GM18505 (cell line): ENCODE measurements around the gene NCR3LG1.

ENCODE experiments used
- ATAC-seq: cut with Tn5 transposase; IDR thresholded peaks from one replicate; pipeline ENCODE4 v1.9.1; 2021; ENCODE audit not compliant: unreplicated experiment
- POLR2A ChIP-seq: IDR thresholded peaks from 4 replicates; pipeline ENCODE4 v1.6.1; 2011; ENCODE audit warnings: borderline replicate concordance; ENCODE audit not compliant: insufficient read depth, insufficient read length; ENCODE audit errors: extremely low read depth

The NCR3LG1 gene

GRCh38 chr11:17352950-17353820 lies 1.6 kb downstream of the NCR3LG1 start:
- no peak for ATAC-seq
- TF ChIP-seq POLR2A: no peak

- no peak for TF ChIP-seq POLR2A
These were observed 2.4 kb downstream of the NCR3LG1 start for GRCh38 chr11:17353821-17354600.

GRCh38 chr11:17354601-17354991 lies 3.0 kb downstream of the NCR3LG1 start:
- no peak for ATAC-seq

More at GRCh38 chr11:17353821-17354600, 2.4 kb downstream of the NCR3LG1 start:
- no peak for ATAC-seq

GRCh38 chr11:17366495-17366894 lies 14.9 kb downstream of the NCR3LG1 start:
- ATAC-seq: no peak
- TF ChIP-seq POLR2A: no peak

More at GRCh38 chr11:17354601-17354991, 3.0 kb downstream of the NCR3LG1 start:
- TF ChIP-seq POLR2A: no peak

- ATAC-seq: no peak
- no peak for TF ChIP-seq POLR2A
These were observed 17.0 kb downstream of the NCR3LG1 start for GRCh38 chr11:17368551-17368950.

- TF ChIP-seq POLR2A: no peak
- no peak for ATAC-seq
These were observed 17.5 kb downstream of the NCR3LG1 start for GRCh38 chr11:17369094-17369493.

GRCh38 chr11:17369684-17370243 lies 18.2 kb downstream of the NCR3LG1 start:
- TF ChIP-seq POLR2A: no peak
- no peak for ATAC-seq

- no peak for TF ChIP-seq POLR2A
- ATAC-seq: no peak
These were observed 20.0 kb downstream of the NCR3LG1 start for GRCh38 chr11:17371614-17372013.

GRCh38 chr11:17375547-17375946 lies 23.9 kb downstream of the NCR3LG1 start:
- ATAC-seq: no peak
- no peak for TF ChIP-seq POLR2A

GRCh38 chr11:17376493-17376892 lies 24.9 kb downstream of the NCR3LG1 start:
- TF ChIP-seq POLR2A: no peak
- no peak for ATAC-seq

- no peak for TF ChIP-seq POLR2A
- no peak for ATAC-seq
These were observed 27.1 kb downstream of the NCR3LG1 start for GRCh38 chr11:17378655-17379054.

- TF ChIP-seq POLR2A: no peak
- no peak for ATAC-seq
These were observed 28.0 kb downstream of the NCR3LG1 start for GRCh38 chr11:17379383-17380180.

- ATAC-seq: no peak
- TF ChIP-seq POLR2A: no peak
These were observed 29.6 kb downstream of the NCR3LG1 start for GRCh38 chr11:17381156-17381555.
